HepG2 (cell line): ENCODE data around the gene ARHGDIA. TPM values are rescaled to one million over a fixed set of nuclear protein-coding genes. Genes with fewer than 3 reads are reported as not detected.
A peak's percentile ranks its signal among the peaks of the same experiment; 100 is the strongest.

Experiments
- ARNTL ChIP-seq: sonication (generic); formaldehyde crosslinking; IDR thresholded peaks from 2 replicates; pipeline ENCODE4 v1.4.0; 2020; ENCODE audit warnings: mild to moderate bottlenecking, missing genetic modification reagents
- DMAP1 ChIP-seq: IDR thresholded peaks from 2 replicates; pipeline ENCODE4 v1.6.1; 2016
- GFI1 ChIP-seq: sonication (generic); formaldehyde crosslinking; IDR thresholded peaks from 2 replicates; pipeline ENCODE4 v1.5.0; 2020; ENCODE audit warnings: missing genetic modification reagents, mild to moderate bottlenecking, borderline replicate concordance
- GLI4 ChIP-seq: sonication (generic); formaldehyde crosslinking; IDR thresholded peaks from 2 replicates; pipeline ENCODE4 v1.5.1; 2020; ENCODE audit warnings: missing genetic modification reagents, mild to moderate bottlenecking, moderate library complexity, borderline replicate concordance
- HOXA9 ChIP-seq: sonication (generic); formaldehyde crosslinking; IDR thresholded peaks from 2 replicates; pipeline ENCODE4 v1.8.1; 2022; ENCODE audit warnings: missing genetic modification reagents, mild to moderate bottlenecking, moderate library complexity, borderline replicate concordance
- MAZ ChIP-seq, 2 experiments: sonication (generic) in 1 of 2; formaldehyde crosslinking in 1 of 2; IDR thresholded peaks; 2 replicates each; pipeline versions ENCODE4 v1.5.0 to v1.6.1; 2012 to 2020; ENCODE audit warnings: low read depth in 2 of 2, mild to moderate bottlenecking in 2 of 2, borderline replicate concordance in 1 of 2, improper control_type of control experiment in 1 of 2, low read length in 1 of 2, missing genetic modification reagents in 1 of 2, moderate library complexity in 1 of 2
- NR2C2 ChIP-seq: sonication (generic); formaldehyde crosslinking; IDR thresholded peaks from 2 replicates; pipeline ENCODE4 v1.4.0; 2020; ENCODE audit warnings: missing genetic modification reagents, mild to moderate bottlenecking, moderate library complexity, borderline replicate concordance
- PLRG1 ChIP-seq: fragments of 450-650 bp; conservative IDR thresholded peaks from 2 replicates; pipeline ENCODE4 v1.6.1; 2016
- POLR2A ChIP-seq, 2 experiments: IDR thresholded peaks; 2 replicates each; pipeline ENCODE4 v1.6.1; 2011; ENCODE audit warnings: low read depth in 2 of 2, low read length in 2 of 2, mild to moderate bottlenecking in 1 of 2, moderate library complexity in 1 of 2; ENCODE audit not compliant: insufficient read depth in 1 of 2
- SIN3A ChIP-seq: IDR thresholded peaks from 2 replicates; pipeline ENCODE4 v1.6.1; 2011; ENCODE audit warnings: low read depth, mild to moderate bottlenecking, control low read depth, low read length, borderline replicate concordance
- XBP1 ChIP-seq: sonication (generic); formaldehyde crosslinking; IDR thresholded peaks from 2 replicates; pipeline ENCODE4 v1.5.0; 2020; ENCODE audit warnings: missing genetic modification reagents
- ZFYVE20 ChIP-seq: sonication (generic); formaldehyde crosslinking; IDR thresholded peaks from 2 replicates; pipeline ENCODE4 v1.8.0; 2023; ENCODE audit warnings: low read depth, mild to moderate bottlenecking, moderate library complexity, missing genetic modification reagents, borderline replicate concordance
- ZNF230 ChIP-seq: sonication (generic); formaldehyde crosslinking; IDR thresholded peaks from 2 replicates; pipeline ENCODE4 v1.4.0; 2020; ENCODE audit warnings: mild to moderate bottlenecking, missing genetic modification reagents
- ZNF337 ChIP-seq: sonication (generic); formaldehyde crosslinking; IDR thresholded peaks from 2 replicates; pipeline ENCODE4 v1.5.1; 2020; ENCODE audit warnings: missing genetic modification reagents, low read depth, mild to moderate bottlenecking, borderline replicate concordance
- ZNF343 ChIP-seq: sonication (generic); formaldehyde crosslinking; IDR thresholded peaks from 2 replicates; pipeline ENCODE4 v1.4.0; 2020; ENCODE audit warnings: mild to moderate bottlenecking, missing genetic modification reagents
- ZNF562 ChIP-seq: sonication (generic); formaldehyde crosslinking; IDR thresholded peaks from 2 replicates; pipeline ENCODE4 v1.8.0; 2022; ENCODE audit warnings: missing genetic modification reagents, borderline replicate concordance
- ZNF607 ChIP-seq: sonication (generic); formaldehyde crosslinking; IDR thresholded peaks from 2 replicates; pipeline ENCODE4 v1.5.1; 2020; ENCODE audit warnings: missing genetic modification reagents, mild to moderate bottlenecking, borderline replicate concordance
- ZNF713 ChIP-seq: sonication (generic); formaldehyde crosslinking; IDR thresholded peaks from 2 replicates; pipeline ENCODE4 v1.4.0; 2020; ENCODE audit warnings: mild to moderate bottlenecking, missing genetic modification reagents
- ZNF720 ChIP-seq: sonication (generic); formaldehyde crosslinking; IDR thresholded peaks from 2 replicates; pipeline ENCODE4 v1.4.0; 2020; ENCODE audit warnings: missing genetic modification reagents
- ZSCAN21 ChIP-seq: sonication (generic); formaldehyde crosslinking; IDR thresholded peaks from 2 replicates; pipeline ENCODE4 v1.8.0; 2022; ENCODE audit warnings: mild to moderate bottlenecking, missing genetic modification reagents, moderate library complexity, borderline replicate concordance
- ZSCAN22 ChIP-seq: sonication (generic); formaldehyde crosslinking; IDR thresholded peaks from 2 replicates; pipeline ENCODE4 v1.4.0; 2020; ENCODE audit warnings: mild to moderate bottlenecking, missing genetic modification reagents
- polyA plus RNA-seq, 8 experiments: library from polyadenylated mRNA; depleted of rRNA in 3 of 8; stranded (reverse) in 7 of 8; unstranded in 1 of 8; fragments of >200 nt; fragmentation: Illumina TruSeq in 4 of 8; extraction: Trizol in 4 of 8; gene quantifications; 2 replicates each; pipeline versions ENCODE4 v1.2.1 to v1.2.3, GENCODE V29; 2011 to 2016; ENCODE audit warnings: low read depth in 4 of 8, missing spikeins in 1 of 8, mixed read lengths in 1 of 8; ENCODE audit not compliant: insufficient read depth in 1 of 8
- total RNA-seq, 5 experiments: library from RNA; depleted of rRNA; stranded (reverse); fragments of >200 nt; fragmentation: Illumina TruSeq; extraction: Trizol; gene quantifications; 2 replicates each; pipeline ENCODE4 v1.2.3, GENCODE V29; 2016; ENCODE audit warnings: low read depth in 1 of 5
- TF ChIP-seq, protein P1 (sequence below): sonication (generic); formaldehyde crosslinking; IDR thresholded peaks from 2 replicates; pipeline ENCODE4 v1.8.1; 2022; ENCODE audit warnings: mild to moderate bottlenecking, missing genetic modification reagents
- TF ChIP-seq, protein P2 (sequence below): sonication (generic); formaldehyde crosslinking; IDR thresholded peaks from 2 replicates; pipeline ENCODE4 v1.8.1; 2023; ENCODE audit warnings: mild to moderate bottlenecking, missing genetic modification reagents, borderline replicate concordance
- TF ChIP-seq, protein P3 (sequence below): sonication (generic); formaldehyde crosslinking; conservative IDR thresholded peaks from 2 replicates; pipeline ENCODE4 v1.4.0; 2020; ENCODE audit warnings: missing genetic modification reagents

Gene ARHGDIA
- total and polyA plus RNA-seq, 2 of the 13 experiments (the other 11 are each of a cell fraction or from before 2014, with no cell fraction given), result 40.0 to 64.0 TPM

DNA sequence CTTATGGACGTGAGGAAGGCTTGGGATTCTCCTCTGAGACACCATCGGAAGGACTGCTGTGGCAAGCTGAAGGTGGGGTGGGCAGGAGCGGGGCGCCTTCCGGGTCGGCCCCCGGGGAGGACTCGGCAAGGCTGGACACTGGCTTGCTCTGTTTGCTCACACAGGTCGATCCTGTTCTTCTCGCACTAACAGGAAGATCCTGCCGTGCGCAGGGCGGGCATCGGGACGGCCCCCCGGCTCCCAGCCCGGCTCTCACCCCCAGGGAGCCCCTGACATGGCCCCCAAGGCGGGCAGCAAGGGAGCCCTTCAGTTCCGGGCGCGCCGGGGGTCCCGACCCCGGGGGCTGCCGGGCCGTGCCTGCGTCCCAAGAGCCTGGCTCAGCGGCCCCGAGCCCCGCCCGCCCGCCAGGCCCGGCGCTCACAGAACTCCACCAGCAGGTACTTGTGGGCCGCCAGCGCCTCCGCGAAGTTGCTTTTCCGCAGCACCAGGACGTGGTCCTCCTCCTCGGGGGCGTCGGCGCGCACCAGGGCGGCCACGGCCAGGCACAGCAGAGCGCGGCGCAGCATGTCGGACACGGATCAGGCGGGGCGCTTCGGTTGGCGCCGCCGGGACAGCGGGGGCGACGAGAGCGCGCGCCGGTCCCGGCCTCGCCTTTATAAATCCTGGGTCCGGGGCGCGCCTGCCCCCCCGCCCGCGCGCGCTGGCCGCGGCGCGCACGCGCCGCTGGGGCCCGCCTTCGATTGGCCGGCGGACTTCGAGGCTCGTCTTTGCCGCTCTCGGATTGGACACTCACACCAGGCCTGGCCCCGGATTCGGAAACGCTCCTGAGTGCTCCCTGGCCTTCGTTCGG, 11.0 kb downstream of the ARHGDIA start, which contains the start of gene P4HB (continued):
- TF ChIP-seq ZSCAN21 (CRISPR knock-in tag), result peak; percentile 93; the same call in 1 of the 2 replicates
- TF ChIP-seq SIN3A, result peak; percentile 83; the same call in 1 of the 2 replicates
- TF ChIP-seq ZNF343 (CRISPR knock-in tag), result peak; percentile 12; the same call in 1 of the 2 replicates
- TF ChIP-seq XBP1, result no peak
- peak; percentile 91; the same call in 1 of the 2 replicates for TF ChIP-seq ZFYVE20 (CRISPR knock-in tag)
- TF ChIP-seq GLI4 (CRISPR knock-in tag), result peak; percentile 73; the same call in 1 of the 2 replicates
- TF ChIP-seq HOXA9 (CRISPR knock-in tag), result peak; percentile 82; the same call in 1 of the 2 replicates
- peak; percentile 96; the same call in 1 of the 2 replicates for TF ChIP-seq NR2C2 (CRISPR knock-in tag)
- no peak for TF ChIP-seq DMAP1
- TF ChIP-seq MAZ (IDR thresholded peaks at IDR 0.05; ENCODE audit: borderline replicate concordance, low read depth, low read length), result no peak; the same call in none of the 2 replicates
- TF ChIP-seq MAZ (CRISPR knock-in tag; IDR thresholded peaks at IDR 0.05; ENCODE audit: low read depth), result peak; percentile 41
- TF ChIP-seq, protein P1, sequence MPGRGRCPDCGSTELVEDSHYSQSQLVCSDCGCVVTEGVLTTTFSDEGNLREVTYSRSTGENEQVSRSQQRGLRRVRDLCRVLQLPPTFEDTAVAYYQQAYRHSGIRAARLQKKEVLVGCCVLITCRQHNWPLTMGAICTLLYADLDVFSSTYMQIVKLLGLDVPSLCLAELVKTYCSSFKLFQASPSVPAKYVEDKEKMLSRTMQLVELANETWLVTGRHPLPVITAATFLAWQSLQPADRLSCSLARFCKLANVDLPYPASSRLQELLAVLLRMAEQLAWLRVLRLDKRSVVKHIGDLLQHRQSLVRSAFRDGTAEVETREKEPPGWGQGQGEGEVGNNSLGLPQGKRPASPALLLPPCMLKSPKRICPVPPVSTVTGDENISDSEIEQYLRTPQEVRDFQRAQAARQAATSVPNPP (CRISPR knock-in tag), result peak; percentile 44; the same call in 1 of the 2 replicates
- TF ChIP-seq, protein P2, sequence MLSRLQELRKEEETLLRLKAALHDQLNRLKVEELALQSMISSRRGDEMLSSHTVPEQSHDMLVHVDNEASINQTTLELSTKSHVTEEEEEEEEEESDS (CRISPR knock-in tag), result 0 out of 2 replicates have a peak, but pooled peaks have one; percentile 45
- no peak for TF ChIP-seq ZNF562 (CRISPR knock-in tag)
- TF ChIP-seq POLR2A (IDR thresholded peaks at IDR 0.05; ENCODE audit: insufficient read depth in 1 of 2, low read depth in 2 of 2, low read length in 2 of 2), result peak in 1 of 2 experiments; percentile 97; a peak in 2 of 4 replicates
- 0 out of 2 replicates have a peak, but pooled peaks have one; percentile 30 for TF ChIP-seq GFI1 (CRISPR knock-in tag)
- TF ChIP-seq ZNF720 (CRISPR knock-in tag), result 0 out of 2 replicates have a peak, but pooled peaks have one; percentile 70
- no peak; the same call in 1 of the 2 replicates for TF ChIP-seq ARNTL (CRISPR knock-in tag)
- TF ChIP-seq ZNF230 (CRISPR knock-in tag), result peak; percentile 23; the same call in 1 of the 2 replicates
- TF ChIP-seq, protein P3, sequence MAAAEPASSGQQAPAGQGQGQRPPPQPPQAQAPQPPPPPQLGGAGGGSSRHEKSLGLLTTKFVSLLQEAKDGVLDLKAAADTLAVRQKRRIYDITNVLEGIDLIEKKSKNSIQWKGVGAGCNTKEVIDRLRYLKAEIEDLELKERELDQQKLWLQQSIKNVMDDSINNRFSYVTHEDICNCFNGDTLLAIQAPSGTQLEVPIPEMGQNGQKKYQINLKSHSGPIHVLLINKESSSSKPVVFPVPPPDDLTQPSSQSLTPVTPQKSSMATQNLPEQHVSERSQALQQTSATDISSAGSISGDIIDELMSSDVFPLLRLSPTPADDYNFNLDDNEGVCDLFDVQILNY (CRISPR knock-in tag), result peak; percentile 43; the same call in 1 of the 2 replicates
- peak; percentile 53; the same call in 1 of the 2 replicates for TF ChIP-seq ZNF607 (CRISPR knock-in tag)
- TF ChIP-seq ZNF337 (CRISPR knock-in tag), result no peak
- no peak for TF ChIP-seq PLRG1
- TF ChIP-seq ZSCAN22 (CRISPR knock-in tag), result no peak
- 0 out of 2 replicates have a peak, but pooled peaks have one; percentile 58 for TF ChIP-seq ZNF713 (CRISPR knock-in tag)
